C4-2B (cell line): ENCODE results near the gene SLC47A1.

Experiments used
- CTCF ChIP-seq: fragments of 450-650 bp; conservative IDR thresholded peaks from 2 replicates; pipeline ENCODE4 v1.5.1; 2017; ENCODE audit warnings: mild to moderate bottlenecking
- ZFX ChIP-seq: fragments of 450-650 bp; IDR thresholded peaks from 2 replicates; pipeline ENCODE4 v1.6.1; 2017

GRCh38 chr17:19569785-19570543, 36.3 kb downstream of the SLC47A1 start:
- TF ChIP-seq CTCF, result no peak
- no peak for TF ChIP-seq ZFX
